ENCODE measurements around the gene FGD2. TPM values are rescaled to one million over a fixed set of nuclear protein-coding genes. Genes with fewer than 3 reads are reported as not detected.
A peak's percentile ranks its signal among the peaks of the same experiment; 100 is the strongest.

FGD2 gene
- total and polyA plus RNA-seq, 10 of the 15 experiments (the other 5 are each of a cell fraction or from before 2014, with no cell fraction given): 5.2 to 88.1 (median 33.2) TPM

GRCh38 chr6:36985808-36986703 is 19.4 kb upstream of the FGD2 start, which contains the start of gene MTCH1 (continued):
- TF ChIP-seq E2F8 (IDR thresholded peaks at IDR 0.05; ENCODE audit: low read depth, partially characterized antibody): no peak
- TF ChIP-seq CREM (IDR thresholded peaks at IDR 0.05; ENCODE audit: low read depth): no peak; the same call in 1 of the 2 replicates
- peak; percentile 94 for TF ChIP-seq USF2 (IDR thresholded peaks at IDR 0.05; ENCODE audit: borderline replicate concordance, low read depth, low read length)
- TF ChIP-seq ZNF687 (IDR thresholded peaks at IDR 0.05): peak; percentile 65
- no peak for TF ChIP-seq KDM1A (IDR thresholded peaks at IDR 0.05; ENCODE audit: borderline replicate concordance)
- peak; percentile 50; the same call in 1 of the 2 replicates for TF ChIP-seq ZBTB11 (CRISPR knock-in tag; IDR thresholded peaks at IDR 0.05)
- peak; percentile 87; the same call in 1 of the 2 replicates for TF ChIP-seq SMARCA5 (IDR thresholded peaks at IDR 0.05)
- TF ChIP-seq LARP7 (IDR thresholded peaks at IDR 0.05): peak; percentile 94
- no peak for TF ChIP-seq TCF7 (IDR thresholded peaks at IDR 0.05; ENCODE audit: borderline replicate concordance)
- TF ChIP-seq MLLT1 (IDR thresholded peaks at IDR 0.05): no peak
- no peak for TF ChIP-seq RBBP5 (conservative IDR thresholded peaks at IDR 0.05)
- TF ChIP-seq BACH1 (IDR thresholded peaks at IDR 0.05; ENCODE audit: borderline replicate concordance): peak; percentile 91
- TF ChIP-seq GATAD2B (conservative IDR thresholded peaks at IDR 0.05; ENCODE audit: low read depth): peak; percentile 97
- TF ChIP-seq ZNF24 (IDR thresholded peaks at IDR 0.05): peak; percentile 35; the same call in 1 of the 2 replicates
- peak; percentile 94 for TF ChIP-seq IKZF1 (conservative IDR thresholded peaks at IDR 0.05)
- no peak for TF ChIP-seq SREBF2 (IDR thresholded peaks at IDR 0.05; ENCODE audit: low read length)
